HuH-7.5 (cell line): ENCODE measurements around the gene DPM3.
"Not testable (repeated sequence)": the region's sequence is repeated elsewhere in the genome, so short reads cannot be mapped to it uniquely, and the experiment has no call there.

Experiments used
- DNase-seq: peaks from one replicate; pipeline ENCODE4 v3.0.0; 2011; ENCODE audit warnings: low spot score

Gene DPM3

DNA sequence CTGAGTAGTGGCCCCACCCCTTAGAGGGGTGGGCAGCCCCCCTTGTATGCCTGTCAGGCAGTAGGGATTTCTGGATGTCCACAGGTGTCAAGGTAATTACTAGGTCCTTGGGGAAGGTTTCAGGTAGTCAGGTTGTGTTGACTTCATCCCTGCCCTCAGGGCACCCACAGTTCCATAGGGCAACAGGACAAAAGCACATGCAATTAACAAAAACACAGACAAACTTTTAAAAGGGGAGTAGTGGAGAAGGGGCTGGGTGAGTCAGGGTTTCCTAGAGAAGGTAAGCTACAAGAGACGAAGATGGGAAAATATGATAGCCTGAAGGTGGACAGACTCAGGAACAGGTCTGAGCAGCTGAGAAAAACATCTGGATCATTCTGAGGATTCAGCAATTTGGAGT lies 18.7 kb upstream of the DPM3 start:
- DNase-seq: no peak

DNA sequence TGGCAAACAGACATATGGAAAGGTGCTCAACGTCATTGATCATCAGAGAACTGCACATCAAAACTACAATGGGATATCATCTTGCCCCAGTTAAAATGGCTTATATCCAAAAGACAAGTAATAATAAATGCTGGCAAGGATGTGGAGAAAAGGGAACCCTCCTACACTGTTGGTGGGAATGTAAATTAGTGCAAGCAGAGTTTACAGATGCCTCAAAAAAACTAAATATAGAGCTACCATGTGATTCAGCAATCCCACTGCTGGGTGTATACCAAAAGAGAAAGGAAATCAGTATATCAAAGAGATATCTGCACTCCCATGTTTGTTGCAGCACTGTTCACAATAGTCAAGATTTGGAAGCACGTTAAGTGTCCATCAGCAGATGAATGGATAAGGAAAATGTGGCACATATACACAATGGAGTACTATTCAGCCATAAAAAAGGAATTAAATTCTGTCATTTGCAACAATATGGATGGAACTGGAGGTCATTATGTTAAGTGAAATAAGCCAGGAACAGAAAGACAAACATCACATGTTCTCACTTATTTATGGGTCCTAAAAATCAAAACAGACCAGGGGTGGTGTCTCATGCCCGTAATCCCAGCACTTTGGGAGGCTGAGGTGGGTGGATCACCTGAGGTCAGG lies 15.8 kb upstream of the DPM3 start:
- not testable (repeated sequence) for DNase-seq

DNA sequence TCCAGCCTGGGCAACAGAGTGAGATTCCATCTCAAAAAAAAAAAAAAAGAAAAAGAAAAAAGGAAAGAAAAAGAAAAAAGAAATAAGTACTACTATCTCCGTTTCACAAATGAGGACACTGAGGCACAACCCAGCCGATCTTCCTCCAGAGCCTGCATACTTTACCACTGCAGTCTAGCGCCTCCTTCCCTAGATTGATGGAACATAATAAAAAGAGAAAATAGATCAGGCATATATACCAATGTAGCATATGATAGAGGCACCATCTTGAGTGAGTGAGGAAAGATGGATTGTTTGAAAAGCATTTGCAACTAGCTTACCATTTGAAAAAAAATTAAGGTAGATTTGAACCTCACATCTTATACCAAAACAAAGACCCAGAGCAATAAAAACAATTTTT lies 5.2 kb upstream of the DPM3 start:
- DNase-seq: no peak

DNA sequence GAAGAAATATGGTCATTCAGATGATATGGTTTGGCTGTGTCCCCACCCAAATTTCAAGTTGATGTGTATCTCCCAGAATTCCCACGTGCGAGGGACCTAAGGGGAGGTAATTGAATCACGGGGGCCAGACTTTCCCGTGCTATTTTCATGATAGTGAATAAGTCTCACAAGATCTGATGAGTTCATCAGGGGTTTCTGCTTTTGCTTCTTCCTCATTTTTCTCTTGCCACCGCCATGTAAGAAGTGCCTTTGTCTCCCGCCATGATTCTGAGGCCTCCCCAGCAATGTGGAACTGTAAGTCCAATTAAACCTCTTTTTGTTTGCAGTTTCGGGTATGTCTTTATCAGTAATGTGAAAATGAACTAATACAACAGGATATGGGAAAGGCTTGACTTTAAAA lies 1.4 kb upstream of the DPM3 start:
- no peak for DNase-seq

DNA sequence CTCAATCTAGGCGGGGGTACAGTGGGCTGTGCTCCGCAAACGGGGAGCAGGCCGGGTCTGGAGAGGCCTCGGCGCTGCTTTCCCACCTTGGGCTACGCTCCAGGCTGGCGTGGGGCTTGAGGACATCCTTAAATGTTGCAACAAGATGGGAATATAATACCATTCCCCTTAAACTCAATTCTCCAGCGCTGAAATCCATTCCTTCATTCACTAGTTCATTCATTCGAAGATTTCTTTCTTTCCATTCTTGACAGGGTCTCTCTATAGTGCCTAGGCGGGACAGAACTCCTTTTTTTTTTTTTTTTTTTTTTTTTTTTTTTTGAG lies 261 bp upstream of the DPM3 start:
- no peak for DNase-seq

DNA sequence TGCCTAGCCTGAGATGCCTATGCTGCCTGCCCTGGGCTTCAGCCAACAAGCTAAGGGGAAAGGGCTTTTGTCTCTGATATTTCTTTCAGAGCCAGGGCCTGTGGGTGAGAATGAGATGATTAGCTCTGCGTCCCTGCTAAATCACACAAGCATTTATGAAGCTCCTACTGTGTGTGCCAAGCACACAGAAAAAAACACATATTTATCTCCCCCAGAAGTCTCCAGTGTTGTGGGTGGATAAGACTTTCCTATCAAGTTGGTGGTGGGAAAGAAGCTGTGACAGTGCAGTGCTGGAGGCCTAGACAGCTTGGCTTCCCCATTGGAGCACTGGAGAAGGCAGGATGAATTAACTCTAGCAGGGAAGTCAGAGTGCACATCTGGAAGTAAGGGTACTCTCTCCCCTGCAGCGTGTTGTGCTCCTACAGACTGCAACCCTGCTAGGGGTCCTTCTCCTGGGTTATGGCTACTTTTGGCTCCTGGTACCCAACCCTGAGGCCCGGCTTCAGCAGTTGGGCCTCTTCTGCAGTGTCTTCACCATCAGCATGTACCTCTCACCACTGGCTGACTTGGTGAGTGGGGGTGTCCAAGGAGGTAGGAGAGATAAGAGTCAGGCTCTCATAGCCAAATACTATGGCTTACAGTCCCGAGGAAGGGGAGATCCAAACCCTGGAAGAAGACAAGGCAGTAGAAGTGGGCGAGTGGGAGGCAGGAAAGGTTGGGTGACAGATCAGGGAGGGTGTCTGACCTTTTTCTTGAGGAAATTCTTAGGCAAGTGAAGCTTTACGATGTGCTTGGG lies 3.0 kb downstream of the DPM3 start:
- no peak for DNase-seq

DNA sequence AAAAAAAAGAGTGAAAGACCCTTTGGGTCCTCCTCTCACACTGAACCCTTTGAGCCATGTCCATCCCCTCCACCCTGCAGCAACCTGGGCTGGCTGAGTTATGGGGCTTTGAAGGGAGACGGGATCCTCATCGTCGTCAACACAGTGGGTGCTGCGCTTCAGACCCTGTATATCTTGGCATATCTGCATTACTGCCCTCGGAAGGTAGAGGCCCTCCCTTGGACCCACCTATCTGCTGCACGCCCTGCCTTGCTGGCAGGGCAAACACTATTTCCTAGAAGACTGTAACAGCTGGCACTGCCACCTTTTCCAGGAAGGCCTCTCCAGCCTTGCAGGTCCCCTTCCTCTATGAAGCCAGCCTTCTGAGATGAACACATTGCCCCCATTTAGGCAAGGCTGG lies 3.6 kb downstream of the DPM3 start:
- no peak for DNase-seq

DNA sequence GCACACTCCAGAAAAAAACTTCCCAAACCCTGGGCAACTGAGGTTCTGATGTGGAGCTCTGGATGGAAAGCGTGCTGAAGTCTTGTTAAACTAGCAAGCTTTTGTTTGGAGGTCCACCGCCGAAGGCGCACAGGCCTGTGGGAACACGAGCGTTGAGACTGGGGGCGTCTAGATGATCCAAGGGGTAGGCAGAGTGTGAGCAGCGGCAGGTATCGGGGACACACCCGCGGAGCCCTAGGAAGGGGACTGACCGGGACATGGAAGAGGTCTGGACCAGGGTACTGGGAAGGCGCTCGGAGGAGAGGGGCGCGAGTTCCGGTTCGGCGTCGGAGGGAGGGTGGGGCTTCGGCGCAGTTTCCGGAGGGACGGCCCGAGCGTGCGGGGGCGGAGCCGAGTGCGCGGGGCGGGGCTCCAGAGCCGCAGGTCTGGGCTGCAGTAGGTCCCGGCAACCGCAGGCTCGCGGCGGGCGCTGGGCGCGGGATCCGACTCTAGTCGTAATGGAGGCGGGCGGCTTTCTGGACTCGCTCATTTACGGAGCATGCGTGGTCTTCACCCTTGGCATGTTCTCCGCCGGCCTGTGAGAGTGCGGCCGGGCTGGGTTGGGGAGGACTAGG lies 4.8 kb downstream of the DPM3 start, which contains the start of gene SLC50A1:
Gene SLC50A1 (plus strand): TSS at position 438 of the 614 bp plus-strand sequence. CDS start 60 bp downstream, at position 498.
- DNase-seq: peak; percentile 89

DNA sequence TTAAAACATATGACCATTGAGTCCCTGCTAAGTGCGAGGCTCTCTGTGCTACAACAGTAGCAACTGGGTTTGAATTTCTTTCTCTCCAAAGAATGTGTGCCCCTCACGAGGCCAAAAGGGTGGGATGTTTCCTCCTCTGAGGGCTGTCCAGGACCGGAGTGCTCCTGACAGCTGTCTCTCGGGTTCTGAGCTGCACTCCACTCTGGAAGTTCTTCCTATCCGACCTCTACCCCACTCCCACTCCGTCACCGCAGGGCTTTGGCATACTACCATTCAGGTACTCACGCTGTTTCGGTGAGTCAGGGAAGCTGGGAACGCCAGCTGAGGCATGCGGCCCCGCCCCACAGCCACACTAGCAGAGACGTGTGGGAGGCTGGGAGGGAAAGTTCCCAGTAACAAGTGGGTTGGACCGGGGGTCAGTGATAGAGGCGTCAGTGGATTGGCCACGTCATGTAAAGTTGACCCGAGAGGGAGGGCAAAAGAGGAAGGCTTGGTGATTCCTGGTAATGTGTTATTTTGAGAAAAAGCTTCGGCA lies 5.4 kb downstream of the DPM3 start:
- peak; percentile 83 for DNase-seq

DNA sequence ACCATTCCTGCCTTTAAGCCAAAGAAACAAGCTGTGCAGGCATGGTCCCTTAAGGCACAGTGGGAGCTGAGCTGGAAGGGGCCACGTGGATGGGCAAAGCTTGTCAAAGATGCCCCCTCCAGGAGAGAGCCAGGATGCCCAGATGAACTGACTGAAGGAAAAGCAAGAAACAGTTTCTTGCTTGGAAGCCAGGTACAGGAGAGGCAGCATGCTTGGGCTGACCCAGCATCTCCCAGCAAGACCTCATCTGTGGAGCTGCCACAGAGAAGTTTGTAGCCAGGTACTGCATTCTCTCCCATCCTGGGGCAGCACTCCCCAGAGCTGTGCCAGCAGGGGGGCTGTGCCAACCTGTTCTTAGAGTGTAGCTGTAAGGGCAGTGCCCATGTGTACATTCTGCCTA lies 6.0 kb downstream of the DPM3 start:
- no peak for DNase-seq

DNA sequence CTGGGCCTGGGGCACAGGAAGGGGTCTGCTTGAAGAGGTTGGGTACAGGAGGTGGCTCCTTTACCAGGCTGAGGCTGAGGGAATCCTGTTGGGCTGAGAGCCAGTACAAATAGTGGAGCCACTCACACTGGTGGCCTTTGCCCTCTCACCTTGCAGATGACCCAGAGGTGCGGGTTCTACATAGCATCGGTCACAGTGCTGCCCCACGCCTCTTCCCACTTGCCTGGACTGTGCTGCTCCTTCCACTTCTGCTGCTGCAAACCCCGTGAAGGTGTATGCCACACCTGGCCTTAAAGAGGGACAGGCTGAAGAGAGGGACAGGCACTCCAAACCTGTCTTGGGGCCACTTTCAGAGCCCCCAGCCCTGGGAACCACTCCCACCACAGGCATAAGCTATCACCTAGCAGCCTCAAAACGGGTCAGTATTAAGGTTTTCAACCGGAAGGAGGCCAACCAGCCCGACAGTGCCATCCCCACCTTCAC lies 6.5 kb downstream of the DPM3 start:
- DNase-seq: peak; percentile 79

DNA sequence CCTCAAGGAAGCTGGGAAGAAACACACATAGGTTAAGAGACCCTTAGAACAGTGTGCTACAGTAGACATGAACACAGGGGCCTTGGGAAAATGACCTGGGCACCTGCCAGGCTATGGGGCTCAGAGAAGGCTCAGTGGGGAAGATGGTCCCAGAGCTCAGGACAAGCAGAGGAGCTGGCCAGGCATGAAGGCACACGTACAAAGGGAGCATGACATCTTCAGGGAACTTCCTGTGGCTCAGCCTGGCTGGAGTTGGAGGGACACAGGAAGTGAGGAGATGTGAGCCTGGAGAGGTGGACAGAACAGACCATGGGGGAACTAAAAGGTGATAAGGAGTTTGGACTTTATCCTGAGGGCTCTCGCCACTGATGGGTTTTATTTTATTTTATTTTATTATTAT lies 8.5 kb downstream of the DPM3 start:
- DNase-seq: no peak

DNA sequence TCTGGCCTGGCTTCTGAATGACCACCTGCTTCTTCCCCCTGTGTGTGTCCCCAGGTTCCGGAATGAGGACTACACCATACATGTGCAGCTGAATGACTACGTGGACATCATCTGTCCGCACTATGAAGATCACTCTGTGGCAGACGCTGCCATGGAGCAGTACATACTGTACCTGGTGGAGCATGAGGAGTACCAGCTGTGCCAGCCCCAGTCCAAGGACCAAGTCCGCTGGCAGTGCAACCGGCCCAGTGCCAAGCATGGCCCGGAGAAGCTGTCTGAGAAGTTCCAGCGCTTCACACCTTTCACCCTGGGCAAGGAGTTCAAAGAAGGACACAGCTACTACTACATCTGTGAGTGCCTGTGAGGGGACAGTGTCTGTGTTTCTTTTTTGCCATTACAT lies 9.0 kb downstream of the DPM3 start:
- DNase-seq: no peak

DNA sequence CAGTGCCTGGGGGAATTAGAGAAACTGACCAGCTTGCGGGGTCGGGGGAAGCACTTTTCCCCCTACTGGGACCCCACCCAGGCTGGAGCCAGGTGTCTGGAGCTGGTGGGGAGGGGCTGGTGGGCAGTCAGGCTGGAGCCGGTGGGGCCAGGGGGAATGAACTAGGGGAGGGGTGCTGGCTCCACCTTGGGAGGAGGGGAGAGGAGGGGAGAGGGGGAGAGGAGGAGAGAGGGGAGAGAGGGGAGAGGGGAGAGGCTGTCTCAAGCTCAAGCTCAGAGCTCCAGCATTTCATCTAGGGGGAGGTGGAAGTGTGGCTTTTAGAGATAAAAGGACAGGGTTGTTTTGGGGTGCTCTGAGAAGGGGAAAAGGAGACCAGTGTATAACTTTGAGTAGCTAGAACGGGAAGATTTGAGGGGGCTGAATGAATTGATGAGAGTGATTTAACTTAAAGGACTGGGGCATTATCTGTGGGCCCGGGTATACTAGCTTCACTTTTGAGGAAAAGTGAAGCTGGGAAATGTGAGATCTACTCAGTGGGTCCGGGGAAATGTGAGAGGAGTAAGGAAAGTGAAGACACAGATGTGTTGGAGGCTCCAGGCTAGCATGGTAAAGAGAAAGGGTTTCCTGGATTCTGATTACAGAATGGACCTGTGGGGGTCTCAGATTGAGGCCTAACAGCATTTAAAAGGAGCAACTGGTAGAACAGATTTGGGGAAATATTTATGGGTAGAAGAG lies 9.9 kb downstream of the DPM3 start:
- no peak for DNase-seq

DNA sequence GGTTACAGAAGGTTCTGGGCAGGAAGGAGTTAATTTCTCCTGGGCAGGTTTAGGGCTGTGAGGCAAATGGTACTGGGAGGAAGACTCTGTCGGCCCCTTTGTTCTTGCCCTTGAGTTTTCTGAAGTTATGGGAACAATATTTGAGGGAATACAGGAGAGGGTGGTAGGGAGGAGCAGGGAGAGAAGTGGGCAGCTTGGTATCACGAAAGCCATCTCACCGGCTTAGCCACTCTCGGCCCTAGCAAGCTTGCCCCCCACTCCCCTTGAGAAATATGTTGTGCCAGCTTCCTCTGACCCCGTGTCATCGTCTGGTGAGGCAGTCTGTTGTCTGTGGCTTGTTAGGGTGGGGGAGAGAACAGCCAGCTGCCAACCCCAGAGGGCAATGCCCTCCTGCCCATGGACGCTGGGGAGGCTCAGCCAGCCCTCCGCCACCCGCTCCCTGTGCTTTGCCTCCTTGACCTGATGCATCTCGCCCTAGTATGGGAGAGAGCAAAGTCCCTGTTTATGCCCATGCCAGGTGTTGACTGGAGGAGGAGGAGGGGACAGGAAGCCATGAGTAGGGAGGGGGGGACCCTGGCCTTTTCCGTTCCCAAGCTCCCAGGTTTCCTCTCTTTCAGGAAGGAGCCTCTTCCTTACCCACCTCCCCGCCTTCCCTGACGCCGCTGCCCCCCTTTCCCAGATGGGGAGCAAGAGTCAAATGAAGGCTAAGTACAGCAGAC lies 11.4 kb downstream of the DPM3 start:
- DNase-seq: peak; percentile 52

DNA sequence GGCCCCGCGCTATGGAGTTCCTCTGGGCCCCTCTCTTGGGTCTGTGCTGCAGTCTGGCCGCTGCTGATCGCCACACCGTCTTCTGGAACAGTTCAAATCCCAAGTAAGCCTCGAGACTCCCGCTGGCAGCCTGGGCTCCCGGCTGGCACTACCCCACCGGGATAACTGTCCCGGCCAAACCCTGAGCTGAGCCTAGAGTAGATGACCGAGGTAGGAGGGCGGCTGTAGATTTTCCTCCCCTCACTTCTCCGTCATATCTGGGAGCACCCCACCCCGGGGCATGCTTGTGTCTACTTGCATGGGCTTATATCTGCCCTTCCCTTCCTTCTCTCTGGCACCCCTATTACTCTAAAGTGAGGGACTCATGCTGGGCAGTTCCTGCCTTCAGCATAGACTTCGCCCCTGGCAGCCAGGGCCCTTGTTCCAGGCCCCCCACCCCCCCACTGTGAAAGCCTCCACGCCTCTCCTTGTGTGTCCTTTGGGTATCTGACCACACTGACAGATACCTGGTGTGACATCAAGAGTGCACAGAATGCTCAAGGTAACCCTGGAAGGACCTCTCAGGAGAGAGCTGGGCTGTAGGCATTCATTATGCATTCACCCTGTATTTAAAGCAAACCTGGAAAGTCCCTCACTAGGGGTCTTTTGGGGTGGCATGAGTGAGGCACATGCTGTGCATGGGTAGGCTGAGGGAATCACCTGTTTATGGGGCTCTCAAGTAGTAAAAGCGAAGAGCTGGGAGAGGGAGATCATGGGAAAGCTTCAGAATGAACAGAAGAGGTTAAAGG lies 12.2 kb downstream of the DPM3 start:
- DNase-seq: no peak

DNA sequence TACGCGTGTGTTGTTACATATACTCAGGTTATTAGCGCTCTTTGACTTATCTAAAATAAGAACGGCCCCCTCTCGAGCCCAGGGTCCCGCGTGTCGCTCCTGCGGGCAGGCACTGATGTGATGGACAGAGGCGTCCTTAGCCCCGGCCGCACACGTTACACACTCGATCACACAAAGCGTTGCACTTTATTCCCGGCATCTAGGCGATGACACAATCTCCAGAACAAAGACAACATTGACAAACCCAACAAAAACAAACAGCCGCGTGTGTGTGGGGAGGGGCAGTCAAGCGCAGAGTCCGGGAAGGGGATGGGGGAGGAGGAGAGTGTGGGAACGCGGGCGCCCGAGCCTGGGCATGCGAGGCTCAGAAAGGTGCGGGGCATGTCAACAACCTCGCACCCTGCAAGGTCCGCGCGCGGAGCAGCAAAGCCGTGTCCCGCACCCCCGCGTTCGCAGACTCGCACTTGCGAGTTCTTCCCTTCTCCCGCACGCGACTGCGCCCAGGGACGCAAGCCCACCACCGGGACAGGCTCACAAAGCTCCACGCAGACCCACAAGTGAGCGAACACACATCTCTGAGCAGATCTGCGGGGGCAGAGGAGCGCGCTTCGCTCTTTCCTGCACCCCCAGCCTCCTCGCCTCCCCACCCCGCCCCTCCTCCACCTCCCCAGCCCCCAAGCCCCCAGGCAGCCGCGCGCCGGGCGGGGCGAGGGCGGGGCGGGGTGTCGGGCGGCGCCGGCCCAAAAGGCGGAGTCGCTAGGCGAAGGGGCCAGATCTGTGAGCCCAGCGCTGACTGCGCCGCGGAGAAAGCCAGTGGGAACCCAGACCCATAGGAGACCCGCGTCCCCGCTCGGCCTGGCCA lies 13.0 kb downstream of the DPM3 start, which contains the start of gene EFNA1:
Gene EFNA1 (plus strand): TSS at position 772 of the 862 bp plus-strand sequence. CDS start 102 bp downstream, outside the sequence.
- peak; percentile 80 for DNase-seq

DNA sequence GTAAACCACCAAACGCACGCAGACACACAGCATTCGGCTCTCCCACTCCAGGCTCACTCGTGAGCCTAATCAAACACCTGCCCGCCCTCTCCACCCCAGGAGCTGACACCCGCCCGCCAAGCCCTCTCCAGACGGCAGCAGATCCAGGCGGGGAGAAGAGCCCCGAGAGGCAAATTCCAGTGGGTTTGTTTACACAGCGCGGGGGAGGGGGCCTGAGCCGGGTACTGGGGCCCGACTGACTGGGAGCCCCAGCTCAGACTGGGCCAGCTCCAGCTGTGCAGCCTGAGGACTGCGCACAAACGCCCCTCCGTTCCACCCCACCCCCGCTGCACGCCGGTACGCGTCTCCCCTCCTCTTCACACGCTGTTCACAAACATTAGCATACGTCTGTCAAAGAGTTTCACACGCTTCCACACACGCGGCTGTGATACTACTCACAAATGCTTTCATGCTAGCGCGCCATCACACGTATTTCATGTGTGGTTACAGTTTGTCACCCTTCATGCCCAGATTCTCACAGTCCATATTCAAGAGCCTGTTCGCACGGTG lies 13.7 kb downstream of the DPM3 start:
- peak; percentile 70 for DNase-seq

DNA sequence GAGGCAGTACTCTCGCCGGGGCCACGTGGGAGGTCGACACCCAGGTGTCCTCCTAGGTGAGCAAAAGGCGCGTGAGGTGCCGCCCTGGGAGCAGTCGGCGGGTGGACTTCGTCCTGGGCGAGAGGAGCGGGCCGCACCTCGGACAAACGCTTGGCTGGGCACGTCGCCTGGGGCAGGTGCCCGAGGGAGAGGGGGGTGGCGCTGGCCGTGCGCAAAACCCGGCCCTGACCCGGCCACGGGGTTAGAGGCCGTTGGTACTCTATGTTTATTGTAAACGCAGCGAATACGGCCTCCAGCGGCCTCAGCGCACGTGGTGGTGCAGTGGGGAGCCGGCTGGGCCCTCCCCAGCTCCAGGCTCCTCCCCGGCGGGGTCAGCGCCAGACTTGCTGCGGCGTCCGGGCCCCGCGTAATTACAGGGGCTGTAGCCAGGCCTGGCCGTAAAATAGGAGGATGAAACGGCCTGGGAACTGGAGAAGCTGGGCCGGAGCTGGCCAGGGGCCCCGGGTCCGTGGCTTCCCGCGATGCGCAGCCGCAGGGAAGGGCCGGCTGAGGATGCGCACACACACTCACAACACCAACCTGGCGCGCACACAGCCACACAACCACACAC lies 14.3 kb downstream of the DPM3 start:
- peak; percentile 61 for DNase-seq
